Naive thymus-derived CD4-positive, alpha-beta T cell (primary cell): Measurements from ENCODE around the gene SEMA4D. TPM values are rescaled to one million over a fixed set of nuclear protein-coding genes. Genes with fewer than 3 reads are reported as not detected.

ENCODE experiments used
- ATAC-seq: fragments of 150-1000 bp; cut with Tn5 transposase; 2 replicates; pipeline ENCODE4 v1.10.0; 2021; ENCODE audit warnings: mild to moderate bottlenecking, moderate library complexity
- CTCF ChIA-PET: fragments of 350-600 bp; sonication (Branson Sonifier 250); formaldehyde crosslinking; loops from one replicate; lab custom pipeline; 2021; ENCODE audit warnings: antibody characterized with exemption; lab: Charles Lee
- POLR2A ChIA-PET: fragments of 350-600 bp; sonication (Branson Sonifier 250); formaldehyde crosslinking; loops from one replicate; lab custom pipeline; 2021; ENCODE audit warnings: antibody characterized with exemption, inconsistent platforms; lab: Charles Lee
- DNase-seq, 9 donors: peaks; one replicate each; pipeline versions ENCODE4 v3.0.0 to v3.0.0-alpha.2; 2020 to 2022; ENCODE audit warnings: mixed read lengths in 1 of 9
- H3K27ac ChIP-seq: one replicate; pipeline ENCODE4 v1.7.0; 2013; ENCODE audit warnings: mild to moderate bottlenecking, low read depth, low read length, moderate library complexity
- H3K27me3 ChIP-seq, 2 donors: one replicate each; pipeline ENCODE4 v1.7.0; 2013; ENCODE audit warnings: low read length in 2 of 2, mild to moderate bottlenecking in 2 of 2, moderate library complexity in 2 of 2; ENCODE audit not compliant: control insufficient read depth in 2 of 2, insufficient read depth in 2 of 2
- H3K36me3 ChIP-seq, 3 experiments: 1 replicate in 2 of 3; 2 replicates in 1 of 3; pipeline ENCODE4 v1.7.0; 2013; ENCODE audit warnings: low read length in 3 of 3, mild to moderate bottlenecking in 3 of 3, moderate library complexity in 1 of 3; ENCODE audit not compliant: insufficient read depth in 3 of 3, control insufficient read depth in 2 of 3
- H3K4me1 ChIP-seq, 2 donors: one replicate each; pipeline ENCODE4 v1.7.0; 2013; ENCODE audit warnings: low read length in 2 of 2, mild to moderate bottlenecking in 2 of 2, moderate library complexity in 1 of 2; ENCODE audit not compliant: control insufficient read depth in 2 of 2, insufficient read depth in 2 of 2
- H3K4me3 ChIP-seq: 2 replicates; pipeline ENCODE4 v1.7.0; 2013; ENCODE audit warnings: mild to moderate bottlenecking, low read length
- H3K9me3 ChIP-seq, 3 experiments: 1 replicate in 2 of 3; 2 replicates in 1 of 3; pipeline ENCODE4 v1.7.0; 2013; ENCODE audit warnings: low read length in 3 of 3; ENCODE audit not compliant: control insufficient read depth in 2 of 3
- H3K27ac Mint-ChIP-seq, 9 donors: one replicate each; pipeline ENCODE4 v1.8.0; 2020 to 2022; ENCODE audit warnings: mixed read lengths in 9 of 9, mild to moderate bottlenecking in 8 of 9, moderate library complexity in 5 of 9, inconsistent platforms in 2 of 9
- H3K27me3 Mint-ChIP-seq, 5 donors: one replicate each; pipeline ENCODE4 v1.8.0; 2021 to 2022; ENCODE audit warnings: mixed read lengths in 5 of 5, mild to moderate bottlenecking in 1 of 5
- H3K36me3 Mint-ChIP-seq, 5 donors: one replicate each; pipeline ENCODE4 v1.8.0; 2020 to 2022; ENCODE audit warnings: mixed read lengths in 5 of 5, mild to moderate bottlenecking in 3 of 5, inconsistent platforms in 1 of 5
- H3K4me1 Mint-ChIP-seq, 7 donors: one replicate each; pipeline ENCODE4 v1.8.0; 2020 to 2022; ENCODE audit warnings: mixed read lengths in 7 of 7, mild to moderate bottlenecking in 3 of 7, inconsistent platforms in 1 of 7
- H3K4me3 Mint-ChIP-seq, 10 donors: one replicate each; pipeline ENCODE4 v1.8.0; 2020 to 2022; ENCODE audit warnings: mild to moderate bottlenecking in 10 of 10, mixed read lengths in 10 of 10, moderate library complexity in 6 of 10, inconsistent platforms in 2 of 10
- H3K9me3 Mint-ChIP-seq, 11 donors: one replicate each; pipeline ENCODE4 v1.8.0; 2020 to 2022; ENCODE audit warnings: mixed read lengths in 11 of 11, mild to moderate bottlenecking in 4 of 11, inconsistent platforms in 1 of 11, moderate library complexity in 1 of 11
- intact Hi-C, 2 donors: fragments of 100-400 bp; cut with micrococcal nuclease; formaldehyde crosslinking; loops; one replicate each; pipeline ENCODE4 v1.15.1; 2023
- polyA plus RNA-seq, 2 donors: library from polyadenylated mRNA; unstranded; fragments of 300-500 nt; fragmentation: Illumina TruSeq; gene quantifications; one replicate each; pipeline ENCODE4 v1.2.3, GENCODE V29; 2021
- total RNA-seq, 6 experiments: library from RNA in 5 of 6; stranded (reverse) in 5 of 6; gene quantifications; 1 replicate in 5 of 6; 2 replicates in 1 of 6; pipeline ENCODE4 v1.2.3 and lab custom pipeline; 2021 to 2026

SEMA4D gene
- total and polyA plus RNA-seq, 7 experiments from 2014 or later: 114 to 465 (median 448) TPM

GRCh38 chr9:89383721-89384300 lies 114.1 kb downstream of the SEMA4D start:
- peak overlapping the region; percentile 14 for H3K27ac ChIP-seq

GRCh38 chr9:89383030-89383720 lies 114.7 kb downstream of the SEMA4D start:
- Histone ChIP-seq H3K9me3 (no peaks in the 10 kb centered on the region), H3K27me3 (no peaks in the 10 kb centered on the region), H3K27ac (no peak overlapping the region), H3K4me1 (peaks cover 0 to 12% of the 10 kb centered on the region in 2 donors), H3K36me3 (peaks cover 49 to 98% (median 66%) of the 10 kb centered on the region in 3 experiments), H3K4me3 (no peak overlapping the region)
- peaks cover 17 to 61% (median 20%) of the 10 kb centered on the region in 5 donors for H3K36me3 Mint-ChIP-seq
- ChIA-PET POLR2A (no interaction called here), CTCF (interaction anchor here (2.0 kb wide), 1 partner anchor 166 kb away, joined by 5 read pairs; no protein-coding TSS in a partner anchor)
- DNase-seq (no peak), ATAC-seq (no peak)
- H3K4me3 Mint-ChIP-seq: peak overlapping the region in 1 of 10 donors; percentile 23
- no peaks in the 10 kb centered on the region for H3K27me3 Mint-ChIP-seq
- peak overlapping the region in 7 of 9 donors; percentile 25 to 94 (median 83) for H3K27ac Mint-ChIP-seq
- intact Hi-C loops: no loop called here
- peaks cover 0 to 5% (median 0%) of the 10 kb centered on the region in 11 donors for H3K9me3 Mint-ChIP-seq
- peaks cover 35 to 61% (median 52%) of the 10 kb centered on the region in 7 donors for H3K4me1 Mint-ChIP-seq

More at GRCh38 chr9:89383721-89384300, 114.1 kb downstream of the SEMA4D start:
- ChIA-PET CTCF (interaction anchor here (2.0 kb wide), 1 partner anchor 165 kb away, joined by 5 read pairs; no protein-coding TSS in a partner anchor), POLR2A (no interaction called here)
- ATAC-seq (no peak), DNase-seq (no peak)
- Mint-ChIP-seq H3K9me3 (peaks cover 0 to 5% (median 0%) of the 10 kb centered on the region in 11 donors), H3K4me3 (peak overlapping the region in 3 of 10 donors; percentile 7 to 24 (median 7)), H3K27me3 (no peaks in the 10 kb centered on the region), H3K4me1 (peaks cover 34 to 55% (median 52%) of the 10 kb centered on the region in 7 donors), H3K36me3 (peaks cover 16 to 56% (median 20%) of the 10 kb centered on the region in 5 donors), H3K27ac (peak overlapping the region; percentile 6 to 84 (median 75))
- Histone ChIP-seq H3K36me3 (peaks cover 54 to 98% (median 69%) of the 10 kb centered on the region in 3 experiments), H3K4me3 (no peak overlapping the region), H3K4me1 (peaks cover 0 to 12% of the 10 kb centered on the region in 2 donors), H3K9me3 (no peaks in the 10 kb centered on the region), H3K27me3 (no peaks in the 10 kb centered on the region)
- intact Hi-C loops: no loop called here

GRCh38 chr9:89382026-89382986 lies 115.6 kb downstream of the SEMA4D start:
- Histone ChIP-seq H3K27me3 (no peaks in the 10 kb centered on the region), H3K27ac (peak overlapping the region; percentile 44), H3K9me3 (no peaks in the 10 kb centered on the region), H3K4me1 (peaks cover 0 to 12% of the 10 kb centered on the region in 2 donors), H3K36me3 (peaks cover 48 to 98% (median 63%) of the 10 kb centered on the region in 3 experiments), H3K4me3 (no peak overlapping the region)
- Mint-ChIP-seq H3K4me3 (peak overlapping the region in 4 of 10 donors; percentile 10 to 47 (median 35)), H3K9me3 (peaks cover 0 to 7% (median 0%) of the 10 kb centered on the region in 11 donors), H3K4me1 (peaks cover 35 to 63% (median 57%) of the 10 kb centered on the region in 7 donors), H3K36me3 (peaks cover 18 to 64% (median 21%) of the 10 kb centered on the region in 5 donors), H3K27ac (peak overlapping the region; percentile 71 to 93 (median 84)), H3K27me3 (no peaks in the 10 kb centered on the region)
- intact Hi-C loops: no loop called here
- POLR2A ChIA-PET: interaction anchor here (1.1 kb wide), 1 partner anchor 117 kb away, joined by 3 read pairs; no protein-coding TSS in a partner anchor
- no peak for DNase-seq
- no peak for ATAC-seq
- CTCF ChIA-PET: interaction anchor here (2.0 kb wide), 1 partner anchor 167 kb away, joined by 5 read pairs; no protein-coding TSS in a partner anchor

GRCh38 chr9:89381308-89381609 lies 116.7 kb downstream of the SEMA4D start:
- H3K9me3 Mint-ChIP-seq: peaks cover 0 to 9% (median 0%) of the 10 kb centered on the region in 11 donors
- H3K27me3 Mint-ChIP-seq: no peaks in the 10 kb centered on the region
- no peaks in the 10 kb centered on the region for H3K9me3 ChIP-seq
- peaks cover 37 to 98% (median 53%) of the 10 kb centered on the region in 3 experiments for H3K36me3 ChIP-seq
- ATAC-seq: no peak
- CTCF ChIA-PET: no interaction called here
- H3K4me1 Mint-ChIP-seq: peaks cover 41 to 74% (median 63%) of the 10 kb centered on the region in 7 donors
- H3K27me3 ChIP-seq: no peaks in the 10 kb centered on the region
- no peak for DNase-seq
- H3K27ac ChIP-seq: peak overlapping the region; percentile 65
- intact Hi-C loops: no loop called here
- no peak overlapping the region for H3K4me3 ChIP-seq
- peaks cover 23 to 66% (median 23%) of the 10 kb centered on the region in 5 donors for H3K36me3 Mint-ChIP-seq
- peak overlapping the region in 5 of 10 donors; percentile 1 to 52 (median 36) for H3K4me3 Mint-ChIP-seq
- H3K27ac Mint-ChIP-seq: peak overlapping the region; percentile 53 to 93 (median 87)
- POLR2A ChIA-PET: no interaction called here
- peaks cover 0 to 12% of the 10 kb centered on the region in 2 donors for H3K4me1 ChIP-seq

- H3K4me1 ChIP-seq: peaks cover 2 to 12% of the 10 kb centered on the region in 2 donors
- Mint-ChIP-seq H3K4me1 (peaks cover 37 to 76% (median 67%) of the 10 kb centered on the region in 7 donors), H3K36me3 (peaks cover 18 to 61% (median 23%) of the 10 kb centered on the region in 5 donors), H3K9me3 (peaks cover 0 to 6% (median 0%) of the 10 kb centered on the region in 11 donors), H3K27me3 (no peaks in the 10 kb centered on the region), H3K27ac (peak overlapping the region; percentile 53 to 96 (median 88)), H3K4me3 (peak overlapping the region in 5 of 10 donors; percentile 1 to 52 (median 36))
- peaks cover 33 to 92% (median 48%) of the 10 kb centered on the region in 3 experiments for H3K36me3 ChIP-seq
- ATAC-seq (no peak), DNase-seq (no peak)
- no peak overlapping the region for H3K4me3 ChIP-seq
- CTCF ChIA-PET: interaction anchor here (0.6 to 1.3 kb wide), 4 partner anchors 168 to 721 kb away, joined by 3 to 5 read pairs (median 4); no protein-coding TSS in a partner anchor
- intact Hi-C loops: no loop called here
- H3K9me3 ChIP-seq: no peaks in the 10 kb centered on the region
- POLR2A ChIA-PET: interaction anchor here (1.1 kb wide), 1 partner anchor 168 kb away, joined by 4 read pairs; no protein-coding TSS in a partner anchor
- peak overlapping the region; percentile 65 for H3K27ac ChIP-seq
- no peaks in the 10 kb centered on the region for H3K27me3 ChIP-seq
Measured at GRCh38 chr9:89380437-89381307, 117.2 kb downstream of the SEMA4D start.
